K562 (cell line): ENCODE measurements around the gene PTGER4. TPM values are rescaled to one million over a fixed set of nuclear protein-coding genes. Genes with fewer than 3 reads are reported as not detected.
"Not testable (repeated sequence)": the region's sequence is repeated elsewhere in the genome, so short reads cannot be mapped to it uniquely, and the experiment has no call there.

Experiments
- ATAC-seq: fragments of 200-7000 bp; cut with Tn5 transposase; 3 replicates; pipeline ENCODE4 v1.9.1; 2020; ENCODE audit warnings: moderate library complexity
- BruUV-seq: library from RNA; stranded (reverse); fragments of 400-500 nt; replicated peaks from 2 replicates; lab custom pipeline; 2021; lab: Mats Ljungman, UMichigan
- CTCF ChIA-PET: fragments of 300-600 bp; formaldehyde crosslinking; extraction: SDS; loops from one replicate; lab custom pipeline; 2021; ENCODE audit warnings: low intra/inter-chr PET ratio; lab: Yijun Ruan, JAX
- POLR2A ChIA-PET: fragments of 300-600, 350-650 bp; sonication (Branson Sonifier 250); formaldehyde crosslinking; extraction: SDS; loops from one replicate; lab custom pipeline; 2021; ENCODE audit warnings: antibody characterized with exemption, inconsistent platforms; lab: Yijun Ruan, JAX
- DNase-seq, 4 experiments: peaks; one replicate each; pipeline versions ENCODE4 v3.0.0 to v3.0.0-alpha.2; 2011 to 2018; ENCODE audit warnings: low spot score in 3 of 4, mixed read lengths in 3 of 4; ENCODE audit errors: extremely low read depth in 1 of 4
- FAIRE-seq: peaks from 2 replicates; lab custom pipeline; 2011; peaks lifted over from hg19 to GRCh38; lab: Jason Lieb, UNC
- H2AFZ ChIP-seq: 2 replicates; pipeline ENCODE4 v1.6.0; 2011; ENCODE audit warnings: low read depth, low read length, control low read depth, inconsistent platforms
- H3K27ac ChIP-seq: fragments of 200-600 bp; 3 replicates; pipeline ENCODE4 v1.8.0; 2011; ENCODE audit warnings: low read depth, mild to moderate bottlenecking, control low read depth, inconsistent platforms, low read length, moderate library complexity, mixed read lengths; ENCODE audit errors: extremely low read depth
- H3K27me3 ChIP-seq, 2 experiments: fragments of 300-600 bp in 1 of 2; 2 replicates in 1 of 2; 3 replicates in 1 of 2; pipeline versions ENCODE4 v1.6.0 to v1.8.0; 2011; ENCODE audit warnings: inconsistent platforms in 2 of 2, low read length in 2 of 2, mild to moderate bottlenecking in 1 of 2, mixed read lengths in 1 of 2, moderate library complexity in 1 of 2; ENCODE audit not compliant: control insufficient read depth in 2 of 2, insufficient read depth in 2 of 2
- H3K36me3 ChIP-seq: fragments of 300-600 bp; 3 replicates; pipeline ENCODE4 v1.8.0; 2011; ENCODE audit warnings: mild to moderate bottlenecking, low read length, inconsistent platforms; ENCODE audit not compliant: control insufficient read depth, insufficient read depth
- H3K4me1 ChIP-seq, 2 experiments: fragments of 200-600 bp in 1 of 2; replicated peaks in 1 of 2; 2 replicates in 1 of 2; 3 replicates in 1 of 2; pipeline versions ENCODE4 v1.5.1 to v1.8.0; 2011; ENCODE audit warnings: inconsistent platforms in 2 of 2, low read length in 2 of 2, mild to moderate bottlenecking in 1 of 2, mixed read lengths in 1 of 2, moderate library complexity in 1 of 2; ENCODE audit not compliant: control insufficient read depth in 2 of 2, insufficient read depth in 2 of 2
- H3K4me2 ChIP-seq: 2 replicates; pipeline ENCODE4 v1.6.1; 2011; ENCODE audit warnings: low read length, control low read depth, inconsistent platforms, mixed read lengths; ENCODE audit not compliant: insufficient read depth
- H3K4me3 ChIP-seq: fragments of 200-600 bp; sonication (generic), shearing (Covaris generic); 2 replicates; pipeline ENCODE4 v1.5.1; 2016; ENCODE audit warnings: control low read depth, inconsistent platforms
- H3K79me2 ChIP-seq: fragments of 200-600 bp; 3 replicates; pipeline ENCODE4 v1.8.0; 2011; ENCODE audit warnings: low read length, inconsistent platforms; ENCODE audit not compliant: control insufficient read depth, insufficient read depth
- H3K9ac ChIP-seq, 2 experiments: 2 replicates each; pipeline versions ENCODE4 v1.6.0 to v1.6.1; 2011; ENCODE audit warnings: low read depth in 2 of 2, low read length in 2 of 2, control low read depth in 1 of 2, inconsistent platforms in 1 of 2, mild to moderate bottlenecking in 1 of 2, mixed read lengths in 1 of 2; ENCODE audit not compliant: insufficient read depth in 1 of 2
- H3K9me1 ChIP-seq: one replicate; pipeline ENCODE4 v1.6.0; 2011; ENCODE audit warnings: inconsistent platforms, mild to moderate bottlenecking, low read length, moderate library complexity; ENCODE audit not compliant: control insufficient read depth, insufficient read depth
- H3K9me3 ChIP-seq: replicated peaks from 2 replicates; pipeline ENCODE4 v1.5.1; 2011; ENCODE audit warnings: low read depth, low read length, inconsistent platforms; ENCODE audit not compliant: control insufficient read depth, insufficient read depth
- H4K20me1 ChIP-seq: replicated peaks from 2 replicates; pipeline ENCODE4 v1.6.1; 2011; ENCODE audit warnings: low read length, inconsistent platforms, mixed read lengths; ENCODE audit not compliant: control insufficient read depth, insufficient read depth
- PYGO2 ChIP-seq: fragments of 450-650 bp; IDR thresholded peaks from 2 replicates; pipeline ENCODE4 v1.6.1; 2016; ENCODE audit warnings: mild to moderate bottlenecking, missing genetic modification characterization, moderate library complexity, missing compliant biosample characterization
- SPI1 ChIP-seq: IDR thresholded peaks from 2 replicates; pipeline ENCODE4 v1.6.1; 2011; ENCODE audit warnings: low read depth, low read length, control low read depth, borderline replicate concordance
- STAT5B ChIP-seq: fragments of 250-450 bp; sonication (Bioruptor Pico); IDR thresholded peaks from 2 replicates; pipeline ENCODE4 v1.8.0; 2021; ENCODE audit warnings: mild to moderate bottlenecking, inconsistent platforms
- TCF7 ChIP-seq: sonication (generic); IDR thresholded peaks from 2 replicates; pipeline ENCODE4 v1.6.1; 2016; ENCODE audit warnings: antibody characterized with exemption, borderline replicate concordance
- TEAD4 ChIP-seq, 2 experiments: sonication (generic) in 1 of 2; formaldehyde crosslinking in 1 of 2; IDR thresholded peaks; 2 replicates each; pipeline versions ENCODE4 v1.6.1 to v1.8.0; 2012 to 2022; ENCODE audit warnings: borderline replicate concordance in 1 of 2, inconsistent platforms in 1 of 2, low read length in 1 of 2, mild to moderate bottlenecking in 1 of 2, missing genetic modification reagents in 1 of 2
- ZNF695 ChIP-seq: fragments of 450-650 bp; formaldehyde crosslinking; IDR thresholded peaks from 2 replicates; pipeline ENCODE4 v1.4.0; 2020; ENCODE audit warnings: mild to moderate bottlenecking, moderate library complexity
- ZSCAN29 ChIP-seq: fragments of 450-650 bp; IDR thresholded peaks from 2 replicates; pipeline ENCODE4 v1.6.1; 2017
- WGBS: fragments of 100-300 bp; shearing (Covaris generic); methylation state at CpG from one replicate; pipeline ENCODE4 v1.1.6; 2016; ENCODE audit warnings: low coverage, mixed read lengths; ENCODE audit not compliant: insufficient coverage; ENCODE audit errors: missing lambda C conversion rate; 5-methylcytosine and 5-hydroxymethylcytosine counted together
- in situ Hi-C: fragments of 300-500 bp; cut with MboI; formaldehyde crosslinking; loops from 4 replicates; pipeline ENCODE4 v1.15.0; 2018; ENCODE audit warnings: inconsistent platforms, mixed read lengths
- intact Hi-C: fragments of 100-400 bp; cut with micrococcal nuclease; formaldehyde crosslinking; loops from 2 replicates; pipeline ENCODE4 v1.14.2; 2022
- polyA plus RNA-seq, 8 experiments: library from polyadenylated mRNA; depleted of rRNA in 4 of 8; stranded (reverse) in 5 of 8; unstranded in 3 of 8; fragments of >200 nt; fragmentation: Nextera tagmentation in 2 of 8; fragmentation: Illumina TruSeq in 1 of 8; extraction: Ambion mirVana in 2 of 8; extraction: Trizol in 1 of 8; gene quantifications; 2 replicates each; pipeline versions ENCODE4 v1.2.1 to v1.2.3, GENCODE V29; 2011 to 2014; ENCODE audit warnings: inconsistent platforms in 1 of 8, missing spikeins in 1 of 8
- total RNA-seq, 7 experiments: library from RNA; depleted of rRNA in 6 of 7; stranded (reverse); fragments of >200 nt in 6 of 7; fragmentation: Illumina TruSeq in 2 of 7; extraction: Trizol in 2 of 7; gene quantifications; 2 replicates each; pipeline versions ENCODE4 v1.2.1 to v1.2.3, GENCODE V29; 2011 to 2021; ENCODE audit warnings: low replicate concordance in 1 of 7
- TF ChIP-seq, protein P1 (sequence below): IDR thresholded peaks from 2 replicates; pipeline ENCODE4 v1.6.1; 2016; ENCODE audit warnings: missing genetic modification characterization, missing compliant biosample characterization
- TF ChIP-seq, protein P2 (sequence below): fragments of 200-800 bp; sonication (Bioruptor generic); IDR thresholded peaks from 2 replicates; pipeline ENCODE4 v1.6.1; 2016; ENCODE audit warnings: missing genetic modification characterization, missing compliant biosample characterization

Gene PTGER4
- total and polyA plus RNA-seq, 9 of the 15 experiments (the other 6 are each of a cell fraction or from before 2014, with no cell fraction given), result 0.31 TPM; not detected in 8

DNA sequence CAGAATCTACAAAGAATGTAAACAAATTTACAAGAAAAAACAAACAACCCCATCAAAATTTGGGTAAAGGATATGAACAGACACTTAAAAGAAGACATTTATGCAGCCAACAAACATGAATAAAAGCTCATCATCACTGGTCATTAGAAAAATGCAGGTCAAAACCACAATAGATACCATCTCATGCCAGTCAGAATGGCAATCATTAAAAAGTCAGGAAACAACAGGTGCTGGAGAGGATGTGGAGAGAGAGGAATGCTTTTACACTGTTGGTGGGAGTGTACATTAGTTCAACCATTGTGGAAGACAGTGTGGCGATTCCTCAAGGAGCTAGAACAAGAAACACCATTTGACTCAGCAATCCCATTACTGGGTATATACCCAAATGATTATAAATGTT lies 40.2 kb upstream of the PTGER4 start:
- 0% methylated on average over 1 of the region's 1 CpG for WGBS

DNA sequence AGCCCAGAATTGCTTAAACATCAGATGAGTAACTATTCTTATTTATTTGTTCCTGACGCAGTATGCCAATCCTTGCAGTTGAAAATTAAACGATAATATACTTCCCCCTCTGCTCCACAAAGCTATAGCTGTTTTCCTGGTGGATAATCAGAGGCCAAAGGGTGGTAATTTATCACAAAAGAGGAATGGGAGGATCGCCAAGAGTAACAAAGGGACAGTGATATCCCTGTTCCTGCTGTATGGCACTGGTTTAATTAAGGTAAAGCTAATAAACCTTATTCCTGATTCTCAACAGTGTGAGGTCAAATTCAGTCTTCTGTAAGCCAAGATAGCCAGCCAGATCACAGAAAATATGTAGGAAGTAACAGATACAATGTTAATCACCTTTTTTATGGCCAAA lies 33.4 kb upstream of the PTGER4 start:
- H3K36me3 ChIP-seq, result no peaks in the 10 kb centered on the region
- intact Hi-C loops, result no loop called here
- no peak for FAIRE-seq
- no peaks in the 10 kb centered on the region for H3K9me3 ChIP-seq
- no peaks in the 10 kb centered on the region for H4K20me1 ChIP-seq
- CTCF ChIA-PET, result no interaction called here
- POLR2A ChIA-PET, result interaction anchor here (0.5 kb wide), 1 partner anchor 950 kb away, joined by 3 read pairs; no protein-coding TSS in a partner anchor
- H3K9me1 ChIP-seq, result no peaks in the 10 kb centered on the region
- in situ Hi-C loops, result no loop called here
- no peak overlapping the region for H3K9ac ChIP-seq
- no TSS peak for BruUV-seq
- no peak overlapping the region for H2AFZ ChIP-seq
- WGBS, result 0% methylated on average over 3 of the region's 3 CpGs
- no peaks in the 10 kb centered on the region for H3K27me3 ChIP-seq
- no peaks in the 10 kb centered on the region for H3K79me2 ChIP-seq
- no peak overlapping the region for H3K4me3 ChIP-seq
- no peak overlapping the region for H3K4me2 ChIP-seq
- no peaks in the 10 kb centered on the region for H3K4me1 ChIP-seq
- ATAC-seq, result no peak
- no peak for DNase-seq
- no peak overlapping the region for H3K27ac ChIP-seq
- TF ChIP-seq STAT5B (CRISPR knock-in tag) (no peak), SPI1 (no peak), PYGO2 (tag) (no peak), TEAD4 (IDR thresholded peaks at IDR 0.05; ENCODE audit: low read length) (no peak), TEAD4 (CRISPR knock-in tag; IDR thresholded peaks at IDR 0.05; ENCODE audit: borderline replicate concordance) (no peak), ZNF695 (no peak), TCF7 (no peak), ZSCAN29 (no peak)
- TF ChIP-seq, protein P1, sequence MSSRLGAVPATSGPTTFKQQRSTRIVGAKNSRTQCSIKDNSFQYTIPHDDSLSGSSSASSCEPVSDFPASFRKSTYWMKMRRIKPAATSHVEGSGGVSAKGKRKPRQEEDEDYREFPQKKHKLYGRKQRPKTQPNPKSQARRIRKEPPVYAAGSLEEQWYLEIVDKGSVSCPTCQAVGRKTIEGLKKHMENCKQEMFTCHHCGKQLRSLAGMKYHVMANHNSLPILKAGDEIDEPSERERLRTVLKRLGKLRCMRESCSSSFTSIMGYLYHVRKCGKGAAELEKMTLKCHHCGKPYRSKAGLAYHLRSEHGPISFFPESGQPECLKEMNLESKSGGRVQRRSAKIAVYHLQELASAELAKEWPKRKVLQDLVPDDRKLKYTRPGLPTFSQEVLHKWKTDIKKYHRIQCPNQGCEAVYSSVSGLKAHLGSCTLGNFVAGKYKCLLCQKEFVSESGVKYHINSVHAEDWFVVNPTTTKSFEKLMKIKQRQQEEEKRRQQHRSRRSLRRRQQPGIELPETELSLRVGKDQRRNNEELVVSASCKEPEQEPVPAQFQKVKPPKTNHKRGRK, result no peak
- TF ChIP-seq, protein P2, sequence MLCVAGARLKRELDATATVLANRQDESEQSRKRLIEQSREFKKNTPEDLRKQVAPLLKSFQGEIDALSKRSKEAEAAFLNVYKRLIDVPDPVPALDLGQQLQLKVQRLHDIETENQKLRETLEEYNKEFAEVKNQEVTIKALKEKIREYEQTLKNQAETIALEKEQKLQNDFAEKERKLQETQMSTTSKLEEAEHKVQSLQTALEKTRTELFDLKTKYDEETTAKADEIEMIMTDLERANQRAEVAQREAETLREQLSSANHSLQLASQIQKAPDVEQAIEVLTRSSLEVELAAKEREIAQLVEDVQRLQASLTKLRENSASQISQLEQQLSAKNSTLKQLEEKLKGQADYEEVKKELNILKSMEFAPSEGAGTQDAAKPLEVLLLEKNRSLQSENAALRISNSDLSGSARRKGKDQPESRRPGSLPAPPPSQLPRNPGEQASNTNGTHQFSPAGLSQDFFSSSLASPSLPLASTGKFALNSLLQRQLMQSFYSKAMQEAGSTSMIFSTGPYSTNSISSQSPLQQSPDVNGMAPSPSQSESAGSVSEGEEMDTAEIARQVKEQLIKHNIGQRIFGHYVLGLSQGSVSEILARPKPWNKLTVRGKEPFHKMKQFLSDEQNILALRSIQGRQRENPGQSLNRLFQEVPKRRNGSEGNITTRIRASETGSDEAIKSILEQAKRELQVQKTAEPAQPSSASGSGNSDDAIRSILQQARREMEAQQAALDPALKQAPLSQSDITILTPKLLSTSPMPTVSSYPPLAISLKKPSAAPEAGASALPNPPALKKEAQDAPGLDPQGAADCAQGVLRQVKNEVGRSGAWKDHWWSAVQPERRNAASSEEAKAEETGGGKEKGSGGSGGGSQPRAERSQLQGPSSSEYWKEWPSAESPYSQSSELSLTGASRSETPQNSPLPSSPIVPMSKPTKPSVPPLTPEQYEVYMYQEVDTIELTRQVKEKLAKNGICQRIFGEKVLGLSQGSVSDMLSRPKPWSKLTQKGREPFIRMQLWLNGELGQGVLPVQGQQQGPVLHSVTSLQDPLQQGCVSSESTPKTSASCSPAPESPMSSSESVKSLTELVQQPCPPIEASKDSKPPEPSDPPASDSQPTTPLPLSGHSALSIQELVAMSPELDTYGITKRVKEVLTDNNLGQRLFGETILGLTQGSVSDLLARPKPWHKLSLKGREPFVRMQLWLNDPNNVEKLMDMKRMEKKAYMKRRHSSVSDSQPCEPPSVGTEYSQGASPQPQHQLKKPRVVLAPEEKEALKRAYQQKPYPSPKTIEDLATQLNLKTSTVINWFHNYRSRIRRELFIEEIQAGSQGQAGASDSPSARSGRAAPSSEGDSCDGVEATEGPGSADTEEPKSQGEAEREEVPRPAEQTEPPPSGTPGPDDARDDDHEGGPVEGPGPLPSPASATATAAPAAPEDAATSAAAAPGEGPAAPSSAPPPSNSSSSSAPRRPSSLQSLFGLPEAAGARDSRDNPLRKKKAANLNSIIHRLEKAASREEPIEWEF (CRISPR knock-in tag), result no peak

More for the DNA sequence above, 40.2 kb upstream of the PTGER4 start:
- H3K27ac ChIP-seq, POLR2A ChIA-PET, BruUV-seq, H2AFZ ChIP-seq, H3K4me1 ChIP-seq, in situ Hi-C loops, H3K9me1 ChIP-seq, H3K9me3 ChIP-seq, H3K79me2 ChIP-seq, ATAC-seq, H3K4me3 ChIP-seq, H3K36me3 ChIP-seq, H3K9ac ChIP-seq, H3K4me2 ChIP-seq, CTCF ChIA-PET, DNase-seq, intact Hi-C loops, FAIRE-seq, H4K20me1 ChIP-seq, H3K27me3 ChIP-seq: not testable (repeated sequence)
